Tibial nerve (tissue), 3 donors: ENCODE measurements around the gene CYS1.
"Not testable (repeated sequence)": the region's sequence is repeated elsewhere in the genome, so short reads cannot be mapped to it uniquely, and the experiment has no call there.

Experiments
- POLR2A ChIP-seq, 2 donors: fragments of 450-650 bp; IDR thresholded peaks; one replicate each; pipeline ENCODE4 v1.6.1; 2017; ENCODE audit warnings: antibody characterized with exemption in 2 of 2, mild to moderate bottlenecking in 2 of 2, moderate library complexity in 2 of 2
- TF ChIP-seq, protein P1 (sequence below), 5 experiments: fragments of 200-600 bp in 3 of 5; fragments of 450-650 bp in 2 of 5; sonication (generic) in 3 of 5; IDR thresholded peaks; one replicate each; pipeline ENCODE4 v1.5.1; 2016 to 2019; ENCODE audit warnings: antibody characterized with exemption in 5 of 5, mild to moderate bottlenecking in 3 of 5, moderate library complexity in 2 of 5

DNA sequence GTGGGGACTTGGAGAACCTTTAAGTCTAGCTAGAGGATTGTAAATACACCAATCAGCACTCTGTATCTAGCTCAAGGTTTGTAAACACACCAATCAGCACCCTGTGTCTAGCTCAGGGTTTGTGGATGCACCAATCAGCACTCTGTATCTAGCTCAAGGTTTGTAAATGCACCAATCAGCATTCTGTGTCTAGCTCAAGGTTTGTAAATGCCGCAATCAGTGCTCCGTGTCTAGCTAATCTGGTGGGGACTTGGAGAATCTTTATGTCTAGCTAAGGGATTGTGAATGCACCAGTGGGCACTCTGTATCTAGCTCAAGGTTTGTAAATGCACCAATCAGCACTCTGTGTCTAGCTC lies 11.7 kb upstream of the CYS1 start:
- TF ChIP-seq, protein P1, sequence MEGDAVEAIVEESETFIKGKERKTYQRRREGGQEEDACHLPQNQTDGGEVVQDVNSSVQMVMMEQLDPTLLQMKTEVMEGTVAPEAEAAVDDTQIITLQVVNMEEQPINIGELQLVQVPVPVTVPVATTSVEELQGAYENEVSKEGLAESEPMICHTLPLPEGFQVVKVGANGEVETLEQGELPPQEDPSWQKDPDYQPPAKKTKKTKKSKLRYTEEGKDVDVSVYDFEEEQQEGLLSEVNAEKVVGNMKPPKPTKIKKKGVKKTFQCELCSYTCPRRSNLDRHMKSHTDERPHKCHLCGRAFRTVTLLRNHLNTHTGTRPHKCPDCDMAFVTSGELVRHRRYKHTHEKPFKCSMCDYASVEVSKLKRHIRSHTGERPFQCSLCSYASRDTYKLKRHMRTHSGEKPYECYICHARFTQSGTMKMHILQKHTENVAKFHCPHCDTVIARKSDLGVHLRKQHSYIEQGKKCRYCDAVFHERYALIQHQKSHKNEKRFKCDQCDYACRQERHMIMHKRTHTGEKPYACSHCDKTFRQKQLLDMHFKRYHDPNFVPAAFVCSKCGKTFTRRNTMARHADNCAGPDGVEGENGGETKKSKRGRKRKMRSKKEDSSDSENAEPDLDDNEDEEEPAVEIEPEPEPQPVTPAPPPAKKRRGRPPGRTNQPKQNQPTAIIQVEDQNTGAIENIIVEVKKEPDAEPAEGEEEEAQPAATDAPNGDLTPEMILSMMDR (IDR thresholded peaks at IDR 0.05) = not testable (repeated sequence)
- TF ChIP-seq POLR2A (IDR thresholded peaks at IDR 0.05) = not testable (repeated sequence)
